Stomach (tissue), 9 donors: ENCODE results near the gene RAPGEF1. TPM values are rescaled to one million over a fixed set of nuclear protein-coding genes. Genes with fewer than 3 reads are reported as not detected.

Source experiments
- DNase-seq, 2 donors: peaks; one replicate each; pipeline versions ENCODE4 v3.0.0 to v3.0.0-alpha.2; 2013 to 2019
- H3K27ac ChIP-seq, 5 donors: fragments of 200-600 bp in 4 of 5; sonication (generic) in 4 of 5; one replicate each; pipeline ENCODE4 v1.5.1; 2013 to 2019; ENCODE audit warnings: mild to moderate bottlenecking in 1 of 5, moderate library complexity in 1 of 5
- H3K27me3 ChIP-seq, 3 donors: fragments of 200-600 bp; sonication (generic); one replicate each; pipeline ENCODE4 v1.5.1; 2017 to 2019; ENCODE audit warnings: mixed run types in 1 of 3
- H3K36me3 ChIP-seq, 4 donors: fragments of 200-600 bp; sonication (generic); 1 replicate in 3 of 4; 2 replicates in 1 of 4; pipeline ENCODE4 v1.5.1; 2016 to 2019
- H3K4me1 ChIP-seq, 4 donors: fragments of 200-600 bp; sonication (generic); one replicate each; pipeline ENCODE4 v1.5.1; 2016 to 2019
- H3K4me3 ChIP-seq, 4 donors: fragments of 200-600 bp; sonication (generic) in 3 of 4; one replicate each; pipeline ENCODE4 v1.5.1; 2016 to 2019; ENCODE audit warnings: mild to moderate bottlenecking in 1 of 4
- H3K9me3 ChIP-seq, 4 donors: fragments of 200-600 bp; sonication (generic); one replicate each; pipeline ENCODE4 v1.5.1; 2016 to 2019
- CTCF ChIP-seq, 7 experiments: fragments of 450-650 bp in 4 of 7; fragments of 200-600 bp in 3 of 7; sonication (generic) in 3 of 7; IDR thresholded peaks; one replicate each; pipeline ENCODE4 v1.5.1; 2016 to 2019; ENCODE audit warnings: antibody characterized with exemption in 7 of 7, control low read depth in 2 of 7, mild to moderate bottlenecking in 1 of 7
- EP300 ChIP-seq: sonication (generic); formaldehyde crosslinking; IDR thresholded peaks from one replicate; pipeline ENCODE4 v1.6.1; 2017; ENCODE audit warnings: antibody characterized with exemption
- POLR2A ChIP-seq, 4 donors: fragments of 450-650 bp; IDR thresholded peaks; one replicate each; pipeline ENCODE4 v1.6.1; 2016; ENCODE audit warnings: antibody characterized with exemption in 4 of 4, control low read depth in 2 of 4, mild to moderate bottlenecking in 1 of 4, moderate library complexity in 1 of 4
- POLR2AphosphoS5 ChIP-seq, 3 donors: sonication (generic); formaldehyde crosslinking; IDR thresholded peaks; one replicate each; pipeline ENCODE4 v1.6.1; 2016; ENCODE audit warnings: antibody characterized with exemption in 3 of 3
- WGBS, 5 donors: extraction: QIAGEN DNeasy Blood & Tissue Kit in 3 of 5; methylation state at CpG; one replicate each; pipeline versions ENCODE4 v1.1.5 to v1.1.7; 2013 to 2018; 5-methylcytosine and 5-hydroxymethylcytosine counted together
- intact Hi-C: fragments of 100-400 bp; cut with DNase I; formaldehyde crosslinking; loops from one replicate; pipeline ENCODE4 v1.15.1; 2023; ENCODE audit warnings: low total_unique reads
- polyA plus RNA-seq, 3 donors: library from polyadenylated mRNA; stranded (reverse); fragments of 200-250 nt; gene quantifications; one replicate each; pipeline ENCODE4 v1.2.3, GENCODE V29; 2013
- total RNA-seq, 5 donors: library from RNA; depleted of rRNA; stranded (reverse); fragments of >200 nt; gene quantifications; one replicate each; pipeline versions ENCODE4 v1.1.0 to v1.2.3, GENCODE V29; 2014 to 2016
- donor health status: healthy with polysubstance abuse.
- donor health status: Bipolar disorder and iron deficiency.
- donor health status: healthy.

Gene RAPGEF1
- total and polyA plus RNA-seq, 8 donors, result 8.4 to 84.6 (median 45.1) TPM

GRCh38 chr9:131649646-131650045, 90.2 kb downstream of the RAPGEF1 start:
- WGBS, 5 donors, result 87 to 97% (median 93%) methylated on average over 6 of the region's 6 CpGs
- Histone ChIP-seq H3K36me3 (peaks cover 0 to 38% (median 31%) of the 10 kb centered on the region in 4 donors), H3K4me3 (no peak overlapping the region), H3K27me3 (no peaks in the 10 kb centered on the region), H3K9me3 (no peaks in the 10 kb centered on the region), H3K27ac (peak overlapping the region in 2 of 5 donors; percentile 52 to 62), H3K4me1 (peaks cover 7 to 46% (median 24%) of the 10 kb centered on the region in 4 donors)
- intact Hi-C loops, result no loop called here
- DNase-seq, result no peak
- TF ChIP-seq CTCF (IDR thresholded peaks at IDR 0.05) (no peak), POLR2AphosphoS5 (IDR thresholded peaks at IDR 0.05) (no peak), POLR2A (IDR thresholded peaks at IDR 0.05) (no peak), EP300 (no peak)

- Histone ChIP-seq H3K9me3 (no peaks in the 10 kb centered on the region), H3K4me3 (no peak overlapping the region), H3K4me1 (peaks cover 0 to 52% (median 21%) of the 10 kb centered on the region in 4 donors), H3K27ac (peak overlapping the region in 2 of 5 donors; percentile 25 to 34), H3K36me3 (peaks cover 8 to 61% (median 49%) of the 10 kb centered on the region in 4 donors), H3K27me3 (no peaks in the 10 kb centered on the region)
- TF ChIP-seq POLR2AphosphoS5 (IDR thresholded peaks at IDR 0.05) (no peak), CTCF (IDR thresholded peaks at IDR 0.05) (no peak), POLR2A (IDR thresholded peaks at IDR 0.05) (no peak), EP300 (no peak)
- intact Hi-C loops, result no loop called here
- no peak for DNase-seq
- whole genome bisulfite sequencing, 5 donors, result 81 to 90% (median 85%) methylated on average over 13 of the region's 13 CpGs
Measured at GRCh38 chr9:131645078-131645776, 94.6 kb downstream of the RAPGEF1 start.

GRCh38 chr9:131642496-131643083, 97.3 kb downstream of the RAPGEF1 start:
- no peak for TF ChIP-seq CTCF (IDR thresholded peaks at IDR 0.05)
- no peak for TF ChIP-seq POLR2A (IDR thresholded peaks at IDR 0.05)
- no peak for TF ChIP-seq POLR2AphosphoS5 (IDR thresholded peaks at IDR 0.05)
- no peak for TF ChIP-seq EP300
- WGBS, 5 donors, result 84 to 90% (median 90%) methylated on average over 13 of the region's 13 CpGs
- DNase-seq, result no peak
- Histone ChIP-seq H3K9me3 (no peaks in the 10 kb centered on the region), H3K4me1 (peaks cover 0 to 51% (median 17%) of the 10 kb centered on the region in 4 donors), H3K36me3 (peaks cover 13 to 74% (median 57%) of the 10 kb centered on the region in 4 donors), H3K27ac (peak overlapping the region in 4 of 5 donors; percentile 28 to 82 (median 68)), H3K4me3 (no peak overlapping the region), H3K27me3 (no peaks in the 10 kb centered on the region)
- intact Hi-C loops, result no loop called here

- 76 to 90% (median 77%) methylated on average over 18 of the region's 18 CpGs for WGBS, 5 donors
- Histone ChIP-seq H3K9me3 (no peaks in the 10 kb centered on the region), H3K27ac (peak overlapping the region in 4 of 5 donors; percentile 28 to 82 (median 68)), H3K36me3 (peaks cover 13 to 74% (median 57%) of the 10 kb centered on the region in 4 donors), H3K4me1 (peaks cover 0 to 51% (median 17%) of the 10 kb centered on the region in 4 donors), H3K27me3 (no peaks in the 10 kb centered on the region), H3K4me3 (no peak overlapping the region)
- intact Hi-C loops, result no loop called here
- TF ChIP-seq POLR2A (IDR thresholded peaks at IDR 0.05) (no peak), CTCF (IDR thresholded peaks at IDR 0.05) (no peak), EP300 (no peak), POLR2AphosphoS5 (IDR thresholded peaks at IDR 0.05) (peak in 1 of 3 donors; percentile 27)
- DNase-seq, result peak in 1 of 2 donors; percentile 75
Measured at GRCh38 chr9:131641618-131642495, 98.0 kb downstream of the RAPGEF1 start.
